SW480 (cell line): ENCODE measurements around the gene GANAB.
"Not testable (repeated sequence)": the region's sequence is repeated elsewhere in the genome, so short reads cannot be mapped to it uniquely, and the experiment has no call there.

ENCODE experiments used
- DNase-seq: peaks from one replicate; pipeline ENCODE4 v3.0.0-alpha.2; 2016; ENCODE audit warnings: low spot score

GANAB gene

GRCh38 chr11:62601372-62602140 lies 44.9 kb downstream of the GANAB start, which contains the start of gene MTA2:
MTA2 (minus strand) TSS chr11:62601865; CDS start chr11:62601450, 415 bp downstream.
- peak; percentile 99 for DNase-seq

GRCh38 chr11:62601122-62601371 lies 45.4 kb downstream of the GANAB start:
- DNase-seq, result peak; percentile 33

GRCh38 chr11:62600367-62601121 lies 45.9 kb downstream of the GANAB start:
- DNase-seq, result no peak

- DNase-seq, result no peak
These were observed 46.5 kb downstream of the GANAB start for GRCh38 chr11:62599901-62600300.

GRCh38 chr11:62599069-62599696 lies 47.2 kb downstream of the GANAB start:
- peak; percentile 96 for DNase-seq

GRCh38 chr11:62595124-62595523 lies 51.3 kb downstream of the GANAB start:
- DNase-seq, result no peak

GRCh38 chr11:62593434-62594044 lies 52.9 kb downstream of the GANAB start:
- DNase-seq, result peak; percentile 72

- no peak for DNase-seq
These were observed 53.4 kb downstream of the GANAB start for GRCh38 chr11:62592989-62593421.

GRCh38 chr11:62592146-62592815 lies 54.1 kb downstream of the GANAB start:
- DNase-seq, result no peak

- DNase-seq, result peak; percentile 100
These were observed 54.8 kb downstream of the GANAB start, which contains the start of gene TUT1 for GRCh38 chr11:62591448-62592145. TUT1 (minus strand) TSS chr11:62591523; CDS start chr11:62591485, 38 bp downstream.

GRCh38 chr11:62588966-62589637 lies 57.3 kb downstream of the GANAB start:
- DNase-seq, result no peak

- not testable (repeated sequence) for DNase-seq
These were observed 61.1 kb downstream of the GANAB start for GRCh38 chr11:62585356-62585755.

- DNase-seq, result not testable (repeated sequence)
These were observed 64.7 kb downstream of the GANAB start for GRCh38 chr11:62581735-62582134.

- no peak for DNase-seq
These were observed 65.3 kb downstream of the GANAB start for GRCh38 chr11:62580959-62581715.

- DNase-seq, result no peak
These were observed 67.2 kb downstream of the GANAB start for GRCh38 chr11:62579252-62579651.

GRCh38 chr11:62578541-62578940 lies 67.9 kb downstream of the GANAB start:
- DNase-seq, result no peak

GRCh38 chr11:62577046-62577714 lies 69.2 kb downstream of the GANAB start:
- no peak for DNase-seq

GRCh38 chr11:62575837-62576236 lies 70.6 kb downstream of the GANAB start:
- DNase-seq, result no peak

- DNase-seq, result no peak
These were observed 71.3 kb downstream of the GANAB start for GRCh38 chr11:62575156-62575555.
